GM12878 (cell line): ENCODE measurements around the gene IRX6. TPM values are rescaled to one million over a fixed set of nuclear protein-coding genes. Genes with fewer than 3 reads are reported as not detected.

Source experiments
- ATAC-seq: fragments of 200-7000 bp; cut with Tn5 transposase; 3 replicates; pipeline ENCODE4 v1.9.1; 2020; ENCODE audit warnings: mild to moderate bottlenecking, moderate library complexity
- BruUV-seq: library from RNA; stranded (reverse); fragments of 400-500 nt; replicated peaks from 2 replicates; lab custom pipeline; 2021; lab: Mats Ljungman, UMichigan
- CTCF ChIA-PET: fragments of 300-600 bp; sonication (Branson Sonifier 250); formaldehyde crosslinking; extraction: SDS; loops from one replicate; lab custom pipeline; 2021; ENCODE audit warnings: inconsistent platforms; lab: Yijun Ruan, JAX
- POLR2A ChIA-PET: fragments of 350-600 bp; formaldehyde crosslinking; extraction: SDS; loops from one replicate; lab custom pipeline; 2021; ENCODE audit warnings: inconsistent platforms; lab: Charles Lee
- RAD21 ChIA-PET: fragments of 300-600 bp; sonication (Branson Sonifier 250); formaldehyde crosslinking; loops from one replicate; lab custom pipeline; 2023; ENCODE audit warnings: antibody characterized with exemption; ENCODE audit not compliant: unreplicated experiment; lab: Charles Lee
- SMC1A ChIA-PET: fragments of 300-600 bp; sonication (Branson Sonifier 250); formaldehyde crosslinking; loops from one replicate; lab custom pipeline; 2023; ENCODE audit not compliant: unreplicated experiment, uncharacterized antibody; lab: Charles Lee
- DNase-seq: peaks from one replicate; pipeline ENCODE4 v3.0.0-alpha.2; 2011; ENCODE audit warnings: low read depth, low spot score
- FAIRE-seq: peaks from 3 replicates; lab custom pipeline; 2011; peaks lifted over from hg19 to GRCh38; lab: Jason Lieb, UNC
- H2AFZ ChIP-seq: 2 replicates; pipeline ENCODE4 v1.6.0; 2011; ENCODE audit warnings: low read depth, low read length, control low read depth; ENCODE audit not compliant: control insufficient read depth
- H3K27ac ChIP-seq: 2 replicates; pipeline ENCODE4 v1.5.1; 2011; ENCODE audit warnings: control low read depth; ENCODE audit not compliant: control insufficient read depth, insufficient read depth
- H3K27me3 ChIP-seq, 2 experiments: replicated peaks in 1 of 2; 2 replicates each; pipeline versions ENCODE4 v1.6.0 to v1.6.1; 2011; ENCODE audit warnings: low read length in 1 of 2; ENCODE audit not compliant: control insufficient read depth in 2 of 2, insufficient read depth in 2 of 2
- H3K36me3 ChIP-seq, 2 experiments: 2 replicates each; pipeline ENCODE4 v1.5.1; 2011; ENCODE audit warnings: low read length in 1 of 2; ENCODE audit not compliant: control insufficient read depth in 2 of 2, insufficient read depth in 2 of 2
- H3K4me1 ChIP-seq: 2 replicates; pipeline ENCODE4 v1.6.1; 2011; ENCODE audit warnings: mild to moderate bottlenecking, low read length, moderate library complexity, mixed read lengths; ENCODE audit not compliant: control insufficient read depth, insufficient read depth
- H3K4me2 ChIP-seq: 2 replicates; pipeline ENCODE4 v1.6.0; 2011; ENCODE audit warnings: control low read depth; ENCODE audit not compliant: control insufficient read depth, insufficient read depth
- H3K4me3 ChIP-seq: fragments of 200-600 bp; sonication (generic); 2 replicates; pipeline ENCODE4 v1.5.1; 2016
- H3K79me2 ChIP-seq: 2 replicates; pipeline ENCODE4 v1.6.0; 2011; ENCODE audit warnings: low read length; ENCODE audit not compliant: control insufficient read depth, insufficient read depth
- H3K9ac ChIP-seq: 2 replicates; pipeline ENCODE4 v1.8.0; 2011; ENCODE audit warnings: low read length, control low read depth, mixed read lengths; ENCODE audit not compliant: control insufficient read depth, insufficient read depth
- H3K9me3 ChIP-seq: replicated peaks from 3 replicates; pipeline ENCODE4 v1.5.1; 2011; ENCODE audit warnings: mild to moderate bottlenecking, low read length; ENCODE audit not compliant: control insufficient read depth, insufficient read depth
- H4K20me1 ChIP-seq: 2 replicates; pipeline ENCODE4 v1.6.0; 2011; ENCODE audit not compliant: control insufficient read depth, insufficient read depth
- CHD4 ChIP-seq: fragments of 200-600 bp; sonication (generic); IDR thresholded peaks from 2 replicates; pipeline ENCODE4 v1.6.1; 2016; ENCODE audit warnings: mild to moderate bottlenecking
- PAX5 ChIP-seq: IDR thresholded peaks from 2 replicates; pipeline ENCODE4 v1.6.1; 2011; ENCODE audit warnings: low read depth, low read length, borderline replicate concordance
- TBL1XR1 ChIP-seq: IDR thresholded peaks from 2 replicates; pipeline ENCODE4 v1.6.1; 2012; ENCODE audit warnings: low read depth, low read length, improper control_type of control experiment
- ZZZ3 ChIP-seq: IDR thresholded peaks from 2 replicates; pipeline ENCODE4 v1.6.1; 2011; ENCODE audit warnings: low read depth; ENCODE audit not compliant: control insufficient read depth, insufficient read length
- WGBS: methylation state at CpG from one replicate; pipeline ENCODE4 v1.1.6; 2016; ENCODE audit warnings: low lambda C conversion rate; ENCODE audit not compliant: insufficient replicate concordance, insufficient coverage; ENCODE audit errors: missing lambda C conversion rate; 5-methylcytosine and 5-hydroxymethylcytosine counted together
- in situ Hi-C: fragments of 300-500 bp; cut with MboI; formaldehyde crosslinking; loops from 9 replicates; pipeline ENCODE4 v1.14.3; 2018; ENCODE audit warnings: mixed read lengths
- intact Hi-C: fragments of 100-400 bp; cut with micrococcal nuclease; formaldehyde crosslinking; loops from one replicate; pipeline ENCODE4 v1.14.2; 2022; ENCODE audit not compliant: unreplicated experiment
- polyA plus RNA-seq, 11 experiments: library from polyadenylated mRNA; depleted of rRNA in 4 of 11; unstranded in 6 of 11; stranded (reverse) in 5 of 11; fragments of >200 nt; fragmentation: Nextera tagmentation in 4 of 11; fragmentation: Illumina TruSeq in 1 of 11; extraction: Ambion mirVana in 4 of 11; extraction: Trizol in 1 of 11; gene quantifications; 1 replicate in 1 of 11; 2 replicates in 10 of 11; pipeline versions ENCODE4 v1.2.1 to v1.2.3, GENCODE V29; 2011 to 2016; ENCODE audit warnings: inconsistent platforms in 2 of 11, missing spikeins in 2 of 11, low read depth in 1 of 11
- total RNA-seq, 4 experiments: library from RNA; depleted of rRNA in 3 of 4; stranded (reverse); fragments of >200 nt in 3 of 4; fragmentation: Illumina TruSeq in 1 of 4; extraction: Trizol in 1 of 4; gene quantifications; 2 replicates each; pipeline versions ENCODE4 v1.2.1 to v1.2.3, GENCODE V29; 2013 to 2021
- TF ChIP-seq, protein P1 (sequence below): fragments of 450-650 bp; IDR thresholded peaks from 2 replicates; pipeline ENCODE4 v1.6.1; 2016; ENCODE audit warnings: mild to moderate bottlenecking, moderate library complexity, borderline replicate concordance

The IRX6 gene
- total and polyA plus RNA-seq, 10 of the 15 experiments (the other 5 are each of a cell fraction or from before 2014, with no cell fraction given) = not detected

DNA sequence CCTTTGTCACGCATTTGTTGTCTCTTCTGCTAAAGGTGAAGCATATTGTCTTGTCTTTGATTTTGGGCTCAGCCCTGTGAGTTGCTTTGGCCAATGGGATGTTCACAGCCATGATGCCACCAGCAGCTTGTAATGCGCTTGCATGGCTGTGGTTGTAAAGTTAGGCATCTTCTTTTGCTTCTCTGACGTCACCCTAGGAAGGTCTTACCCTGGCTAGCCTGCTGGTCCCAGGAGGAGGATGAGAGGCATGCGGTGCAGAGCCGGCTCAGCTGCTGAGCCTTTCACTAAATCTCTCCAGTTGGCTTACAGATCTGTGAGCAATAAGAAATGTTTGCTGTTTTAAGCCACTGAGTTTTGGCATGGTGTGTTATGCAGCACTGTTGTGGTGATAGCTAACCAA, 40.8 kb downstream of the IRX6 start:
- H4K20me1 ChIP-seq = no peaks in the 10 kb centered on the region
- DNase-seq (no peak), FAIRE-seq (no peak), ATAC-seq (no peak)
- H3K36me3 ChIP-seq = no peaks in the 10 kb centered on the region
- BruUV-seq = no TSS peak
- H3K9me3 ChIP-seq = no peaks in the 10 kb centered on the region
- no peak overlapping the region for H3K9ac ChIP-seq
- H3K4me1 ChIP-seq = no peaks in the 10 kb centered on the region
- in situ Hi-C loops (no loop called here), intact Hi-C loops (no loop called here)
- no peaks in the 10 kb centered on the region for H3K79me2 ChIP-seq
- H3K4me2 ChIP-seq = no peak overlapping the region
- CTCF ChIA-PET = no interaction called here
- no peaks in the 10 kb centered on the region for H3K27me3 ChIP-seq
- no peak overlapping the region for H3K4me3 ChIP-seq
- H2AFZ ChIP-seq = no peak overlapping the region
- RAD21 ChIA-PET = no interaction called here
- H3K27ac ChIP-seq = no peak overlapping the region
- TF ChIP-seq PAX5 (no peak), TBL1XR1 (no peak), ZZZ3 (no peak), CHD4 (no peak)
- TF ChIP-seq, protein P1, sequence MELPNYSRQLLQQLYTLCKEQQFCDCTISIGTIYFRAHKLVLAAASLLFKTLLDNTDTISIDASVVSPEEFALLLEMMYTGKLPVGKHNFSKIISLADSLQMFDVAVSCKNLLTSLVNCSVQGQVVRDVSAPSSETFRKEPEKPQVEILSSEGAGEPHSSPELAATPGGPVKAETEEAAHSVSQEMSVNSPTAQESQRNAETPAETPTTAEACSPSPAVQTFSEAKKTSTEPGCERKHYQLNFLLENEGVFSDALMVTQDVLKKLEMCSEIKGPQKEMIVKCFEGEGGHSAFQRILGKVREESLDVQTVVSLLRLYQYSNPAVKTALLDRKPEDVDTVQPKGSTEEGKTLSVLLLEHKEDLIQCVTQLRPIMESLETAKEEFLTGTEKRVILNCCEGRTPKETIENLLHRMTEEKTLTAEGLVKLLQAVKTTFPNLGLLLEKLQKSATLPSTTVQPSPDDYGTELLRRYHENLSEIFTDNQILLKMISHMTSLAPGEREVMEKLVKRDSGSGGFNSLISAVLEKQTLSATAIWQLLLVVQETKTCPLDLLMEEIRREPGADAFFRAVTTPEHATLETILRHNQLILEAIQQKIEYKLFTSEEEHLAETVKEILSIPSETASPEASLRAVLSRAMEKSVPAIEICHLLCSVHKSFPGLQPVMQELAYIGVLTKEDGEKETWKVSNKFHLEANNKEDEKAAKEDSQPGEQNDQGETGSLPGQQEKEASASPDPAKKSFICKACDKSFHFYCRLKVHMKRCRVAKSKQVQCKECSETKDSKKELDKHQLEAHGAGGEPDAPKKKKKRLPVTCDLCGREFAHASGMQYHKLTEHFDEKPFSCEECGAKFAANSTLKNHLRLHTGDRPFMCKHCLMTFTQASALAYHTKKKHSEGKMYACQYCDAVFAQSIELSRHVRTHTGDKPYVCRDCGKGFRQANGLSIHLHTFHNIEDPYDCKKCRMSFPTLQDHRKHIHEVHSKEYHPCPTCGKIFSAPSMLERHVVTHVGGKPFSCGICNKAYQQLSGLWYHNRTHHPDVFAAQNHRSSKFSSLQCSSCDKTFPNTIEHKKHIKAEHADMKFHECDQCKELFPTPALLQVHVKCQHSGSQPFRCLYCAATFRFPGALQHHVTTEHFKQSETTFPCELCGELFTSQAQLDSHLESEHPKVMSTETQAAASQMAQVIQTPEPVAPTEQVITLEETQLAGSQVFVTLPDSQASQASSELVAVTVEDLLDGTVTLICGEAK = no peak
- WGBS = 34% methylated on average over 5 of the region's 5 CpGs
- POLR2A ChIA-PET = no interaction called here
- SMC1A ChIA-PET = no interaction called here
